HepG2 (cell line): ENCODE results near the gene CTPS2. TPM values are rescaled to one million over a fixed set of nuclear protein-coding genes. Genes with fewer than 3 reads are reported as not detected.

Source experiments
- ATAC-seq: fragments of 200-7000 bp; cut with Tn5 transposase; 3 replicates; pipeline ENCODE4 v1.9.1; 2020; ENCODE audit warnings: mild to moderate bottlenecking, moderate library complexity
- BruUV-seq: library from RNA; stranded (reverse); fragments of 400-500 nt; replicated peaks from 2 replicates; lab custom pipeline; 2021; lab: Mats Ljungman, UMichigan
- CTCF ChIA-PET: fragments of 300-600 bp; formaldehyde crosslinking; extraction: SDS; loops from one replicate; lab custom pipeline; 2021; ENCODE audit warnings: low total read pairs, inconsistent platforms, low intra/inter-chr PET ratio; lab: Yijun Ruan, JAX
- POLR2A ChIA-PET: fragments of 350-600 bp; sonication (Branson Sonifier 250); formaldehyde crosslinking; loops from one replicate; lab custom pipeline; 2020; ENCODE audit warnings: antibody characterized with exemption, inconsistent platforms; lab: Yijun Ruan, JAX
- DNase-seq: peaks from one replicate; pipeline ENCODE4 v3.0.0-alpha.2; 2015; ENCODE audit warnings: low spot score
- FAIRE-seq: peaks from 3 replicates; lab custom pipeline; 2011; peaks lifted over from hg19 to GRCh38; lab: Jason Lieb, UNC
- H2AFZ ChIP-seq: one replicate; pipeline ENCODE4 v1.6.1; 2011; ENCODE audit warnings: low read length, inconsistent platforms
- H3K27ac ChIP-seq: fragments of 300-600 bp; 3 replicates; pipeline ENCODE4 v1.8.0; 2011; ENCODE audit warnings: mixed run types, mild to moderate bottlenecking, mixed read lengths, low read length, inconsistent platforms; ENCODE audit not compliant: insufficient read depth; ENCODE audit errors: extremely low read length
- H3K27me3 ChIP-seq, 2 experiments: fragments of 200-600 bp in 1 of 2; 2 replicates in 1 of 2; 3 replicates in 1 of 2; pipeline versions ENCODE4 v1.6.0 to v1.8.0; 2011; ENCODE audit warnings: low read length in 2 of 2, mild to moderate bottlenecking in 2 of 2, moderate library complexity in 2 of 2, inconsistent platforms in 1 of 2; ENCODE audit not compliant: insufficient read depth in 2 of 2, control insufficient read depth in 1 of 2
- H3K36me3 ChIP-seq, 2 experiments: fragments of 200-600 bp in 1 of 2; replicated peaks in 1 of 2; 2 replicates in 1 of 2; 3 replicates in 1 of 2; pipeline versions ENCODE4 v1.5.1 to v1.8.0; 2011; ENCODE audit warnings: low read length in 2 of 2, inconsistent platforms in 1 of 2; ENCODE audit not compliant: insufficient read depth in 2 of 2, control insufficient read depth in 1 of 2
- H3K4me1 ChIP-seq: 2 replicates; pipeline ENCODE4 v1.5.1; 2012; ENCODE audit warnings: low read length, inconsistent platforms; ENCODE audit not compliant: insufficient read depth
- H3K4me2 ChIP-seq: 2 replicates; pipeline ENCODE4 v1.6.0; 2011; ENCODE audit warnings: low read depth, low read length, inconsistent platforms
- H3K4me3 ChIP-seq, 3 experiments: fragments of 200-600 bp in 1 of 3; sonication (generic), shearing (Covaris generic) in 1 of 3; replicated peaks in 1 of 3; 2 replicates each; pipeline ENCODE4 v1.5.1; 2011 to 2016; ENCODE audit warnings: low read length in 3 of 3, inconsistent platforms in 2 of 3, low read depth in 2 of 3, mild to moderate bottlenecking in 2 of 3, control low read depth in 1 of 3, mixed read lengths in 1 of 3; ENCODE audit not compliant: insufficient read depth in 1 of 3
- H3K79me2 ChIP-seq: one replicate; pipeline ENCODE4 v1.6.1; 2011; ENCODE audit warnings: low read length, inconsistent platforms; ENCODE audit not compliant: insufficient read depth
- H3K9ac ChIP-seq: 2 replicates; pipeline ENCODE4 v1.6.0; 2011; ENCODE audit warnings: mild to moderate bottlenecking, low read depth, low read length, inconsistent platforms; ENCODE audit not compliant: insufficient read depth
- H3K9me3 ChIP-seq: 2 replicates; pipeline ENCODE4 v1.5.1; 2012; ENCODE audit warnings: mild to moderate bottlenecking, low read length
- H4K20me1 ChIP-seq: 2 replicates; pipeline ENCODE4 v1.6.0; 2011; ENCODE audit warnings: inconsistent platforms, mild to moderate bottlenecking, low read length, moderate library complexity; ENCODE audit not compliant: insufficient read depth
- AGO1 ChIP-seq: fragments of 200-400 bp; formaldehyde crosslinking; IDR thresholded peaks from 2 replicates; pipeline ENCODE4 v1.6.1; 2017; ENCODE audit warnings: mild to moderate bottlenecking, low read depth, low read length, moderate library complexity; ENCODE audit not compliant: poor library complexity, severe bottlenecking
- CC2D1A ChIP-seq: sonication (generic); formaldehyde crosslinking; IDR thresholded peaks from 2 replicates; pipeline ENCODE4 v1.8.1; 2023; ENCODE audit warnings: mild to moderate bottlenecking, missing genetic modification reagents
- GATA4 ChIP-seq: sonication (generic); IDR thresholded peaks from 2 replicates; pipeline ENCODE4 v1.6.1; 2016; ENCODE audit warnings: antibody characterized with exemption, low read depth, borderline replicate concordance
- HDAC6 ChIP-seq: fragments of 200-600 bp; sonication (generic); IDR thresholded peaks from 2 replicates; pipeline ENCODE4 v1.7.0; 2017; ENCODE audit warnings: mild to moderate bottlenecking, antibody characterized with exemption, low read length, low read depth
- NFIC ChIP-seq: IDR thresholded peaks from 2 replicates; pipeline ENCODE4 v1.6.1; 2012; ENCODE audit warnings: mild to moderate bottlenecking, low read length, inconsistent platforms
- TBX3 ChIP-seq: fragments of 450-650 bp; IDR thresholded peaks from 2 replicates; pipeline ENCODE4 v1.6.1; 2017; ENCODE audit warnings: antibody characterized with exemption, mild to moderate bottlenecking, inconsistent platforms, borderline replicate concordance
- U2AF2 ChIP-seq: fragments of 200-400 bp; formaldehyde crosslinking; IDR thresholded peaks from 2 replicates; pipeline ENCODE4 v1.6.1; 2017; ENCODE audit warnings: low read depth, mild to moderate bottlenecking, low read length
- ZNF782 ChIP-seq: sonication (generic); formaldehyde crosslinking; IDR thresholded peaks from 2 replicates; pipeline ENCODE4 v1.4.0; 2020; ENCODE audit warnings: missing genetic modification reagents, mild to moderate bottlenecking, borderline replicate concordance
- whole genome bisulfite sequencing: methylation state at CpG from one replicate; pipeline ENCODE4 v1.1.6; 2017; ENCODE audit warnings: low lambda C conversion rate; 5-methylcytosine and 5-hydroxymethylcytosine counted together
- in situ Hi-C: cut with HindIII; loops from 2 replicates; pipeline ENCODE4 v1.10.0; 2017; ENCODE audit warnings: low pct_unique_long_range_greater_than_20kb; ENCODE audit not compliant: extremely low pct_ligation_motif_present
- intact Hi-C: fragments of 100-400 bp; cut with micrococcal nuclease; formaldehyde crosslinking; loops from one replicate; pipeline ENCODE4 v1.10.0; 2022; ENCODE audit not compliant: unreplicated experiment
- polyA plus RNA-seq, 8 experiments: library from polyadenylated mRNA; depleted of rRNA in 3 of 8; stranded (reverse) in 7 of 8; unstranded in 1 of 8; fragments of >200 nt; fragmentation: Illumina TruSeq in 4 of 8; extraction: Trizol in 4 of 8; gene quantifications; 2 replicates each; pipeline versions ENCODE4 v1.2.1 to v1.2.3, GENCODE V29; 2011 to 2016; ENCODE audit warnings: low read depth in 4 of 8, missing spikeins in 1 of 8, mixed read lengths in 1 of 8; ENCODE audit not compliant: insufficient read depth in 1 of 8
- total RNA-seq, 5 experiments: library from RNA; depleted of rRNA; stranded (reverse); fragments of >200 nt; fragmentation: Illumina TruSeq; extraction: Trizol; gene quantifications; 2 replicates each; pipeline ENCODE4 v1.2.3, GENCODE V29; 2016; ENCODE audit warnings: low read depth in 1 of 5
- TF ChIP-seq, protein P1 (sequence below): sonication (generic); formaldehyde crosslinking; conservative IDR thresholded peaks from 2 replicates; pipeline ENCODE4 v1.8.1; 2023; ENCODE audit warnings: missing genetic modification reagents

Gene CTPS2
- total and polyA plus RNA-seq, 2 of the 13 experiments (the other 11 are each of a cell fraction or from before 2014, with no cell fraction given), result 10.3 to 26.1 TPM

DNA sequence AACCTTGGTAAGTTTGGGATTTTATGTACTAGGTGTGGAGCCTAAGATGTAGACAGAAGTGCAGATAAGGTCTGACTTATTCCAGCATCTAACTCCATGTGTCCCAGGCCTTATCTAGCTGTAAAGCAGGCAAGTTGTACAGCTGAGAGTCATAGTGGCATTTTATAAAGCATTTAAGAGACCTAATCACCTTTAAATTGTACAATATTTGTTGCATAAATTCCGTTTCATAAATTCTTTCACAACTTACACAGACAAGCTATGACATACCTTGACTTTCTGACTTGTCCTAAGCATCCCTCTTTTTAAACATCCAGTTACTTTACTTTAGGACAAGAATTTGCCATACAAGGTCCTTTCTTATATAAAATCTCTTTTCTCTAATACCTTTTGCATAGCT, 18.0 kb upstream of the CTPS2 start:
- Histone ChIP-seq H3K27ac (no peak overlapping the region), H3K4me2 (no peak overlapping the region), H4K20me1 (no peaks in the 10 kb centered on the region), H3K36me3 (no peaks in the 10 kb centered on the region; a peak in 1 of 5 replicates), H3K4me3 (no peak overlapping the region), H3K4me1 (peaks cover 11% of the 10 kb centered on the region), H2AFZ (no peak overlapping the region), H3K9ac (no peak overlapping the region), H3K9me3 (no peaks in the 10 kb centered on the region), H3K79me2 (peaks cover 15% of the 10 kb centered on the region), H3K27me3 (no peaks in the 10 kb centered on the region)
- ATAC-seq, result no peak
- ChIA-PET CTCF (no interaction called here), POLR2A (interaction anchor here (1.2 kb wide), 1 partner anchor 11 kb away, joined by 4 read pairs; the partner anchor contains the start of gene SYAP1)
- WGBS, result 100% methylated on average over 1 of the region's 1 CpG
- BruUV-seq, result no TSS peak
- in situ Hi-C loops, result no loop called here
- TF ChIP-seq TBX3 (no peak), HDAC6 (no peak), GATA4 (no peak), NFIC (no peak), AGO1 (no peak), CC2D1A (CRISPR knock-in tag) (no peak), ZNF782 (CRISPR knock-in tag) (no peak), U2AF2 (no peak)
- TF ChIP-seq, protein P1, sequence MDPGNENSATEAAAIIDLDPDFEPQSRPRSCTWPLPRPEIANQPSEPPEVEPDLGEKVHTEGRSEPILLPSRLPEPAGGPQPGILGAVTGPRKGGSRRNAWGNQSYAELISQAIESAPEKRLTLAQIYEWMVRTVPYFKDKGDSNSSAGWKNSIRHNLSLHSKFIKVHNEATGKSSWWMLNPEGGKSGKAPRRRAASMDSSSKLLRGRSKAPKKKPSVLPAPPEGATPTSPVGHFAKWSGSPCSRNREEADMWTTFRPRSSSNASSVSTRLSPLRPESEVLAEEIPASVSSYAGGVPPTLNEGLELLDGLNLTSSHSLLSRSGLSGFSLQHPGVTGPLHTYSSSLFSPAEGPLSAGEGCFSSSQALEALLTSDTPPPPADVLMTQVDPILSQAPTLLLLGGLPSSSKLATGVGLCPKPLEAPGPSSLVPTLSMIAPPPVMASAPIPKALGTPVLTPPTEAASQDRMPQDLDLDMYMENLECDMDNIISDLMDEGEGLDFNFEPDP, result no peak
- DNase-seq, result no peak
- intact Hi-C loops, result no loop called here
- FAIRE-seq, result no peak
